IMR-90 (cell line): ENCODE results near the gene PDE11A. TPM values are rescaled to one million over a fixed set of nuclear protein-coding genes. Genes with fewer than 3 reads are reported as not detected.

Source experiments
- ATAC-seq: fragments of 200-7000 bp; cut with Tn5 transposase; 2 replicates; pipeline ENCODE4 v1.9.1; 2020; ENCODE audit warnings: low read depth, mild to moderate bottlenecking, moderate library complexity
- BruUV-seq: library from RNA; stranded (reverse); fragments of 400-500 nt; replicated peaks from 2 replicates; lab custom pipeline; 2021; lab: Mats Ljungman, UMichigan
- CTCF ChIA-PET: fragments of 300-600 bp; formaldehyde crosslinking; extraction: SDS; loops from one replicate; lab custom pipeline; 2021; ENCODE audit warnings: antibody characterized with exemption; lab: Yijun Ruan, JAX
- POLR2A ChIA-PET: fragments of 300-600 bp; sonication (Branson Sonifier 250); formaldehyde crosslinking; loops from one replicate; lab custom pipeline; 2022; ENCODE audit warnings: antibody characterized with exemption; ENCODE audit not compliant: unreplicated experiment; lab: Charles Lee
- DNase-seq: peaks from one replicate; pipeline ENCODE4 v3.0.0; 2013
- H2AFZ ChIP-seq: replicated peaks from 2 replicates; pipeline ENCODE3; 2013; ENCODE audit warnings: low read length, mild to moderate bottlenecking; ENCODE audit not compliant: poor library complexity
- H2AK5ac ChIP-seq: 2 replicates; pipeline ENCODE4 v1.6.1; 2013; ENCODE audit warnings: low read depth, low read length, inconsistent platforms
- H2AK9ac ChIP-seq: replicated peaks from 2 replicates; pipeline ENCODE3; 2013; ENCODE audit warnings: mild to moderate bottlenecking, low read depth, low read length, moderate library complexity; ENCODE audit not compliant: poor library complexity
- H2BK120ac ChIP-seq: 2 replicates; pipeline ENCODE4 v1.6.1; 2013; ENCODE audit warnings: low read depth, low read length, inconsistent platforms
- H2BK15ac ChIP-seq: 3 replicates; pipeline ENCODE4 v1.6.1; 2013; ENCODE audit warnings: low read depth, low read length, inconsistent platforms
- H2BK20ac ChIP-seq: 2 replicates; pipeline ENCODE4 v1.6.1; 2013; ENCODE audit warnings: low read depth, mild to moderate bottlenecking, inconsistent platforms, low read length, moderate library complexity
- H2BK5ac ChIP-seq: 2 replicates; pipeline ENCODE4 v1.6.1; 2013; ENCODE audit warnings: mild to moderate bottlenecking, low read depth, low read length, inconsistent platforms; ENCODE audit not compliant: poor library complexity, severe bottlenecking
- H3K14ac ChIP-seq: replicated peaks from 2 replicates; pipeline ENCODE4 v1.6.1; 2013; ENCODE audit warnings: low read depth, low read length, inconsistent platforms
- H3K18ac ChIP-seq: 2 replicates; pipeline ENCODE4 v1.6.1; 2013; ENCODE audit warnings: low read depth, low read length, control low read depth
- H3K23ac ChIP-seq: 2 replicates; pipeline ENCODE4 v1.6.1; 2013; ENCODE audit warnings: low read depth, low read length, inconsistent platforms
- H3K27ac ChIP-seq: 2 replicates; pipeline ENCODE4 v1.5.1; 2013; ENCODE audit warnings: mild to moderate bottlenecking, control low read depth, low read length; ENCODE audit not compliant: insufficient read depth
- H3K27me3 ChIP-seq: 2 replicates; pipeline ENCODE4 v1.6.1; 2013; ENCODE audit warnings: low read length; ENCODE audit not compliant: control insufficient read depth, insufficient read depth
- H3K36me3 ChIP-seq: 2 replicates; pipeline ENCODE4 v1.6.1; 2013; ENCODE audit warnings: low read length, mixed read lengths; ENCODE audit not compliant: control insufficient read depth, insufficient read depth
- H3K4ac ChIP-seq: 2 replicates; pipeline ENCODE4 v1.6.1; 2013; ENCODE audit warnings: low read depth, low read length, inconsistent platforms
- H3K4me1 ChIP-seq: 2 replicates; pipeline ENCODE4 v1.6.1; 2013; ENCODE audit warnings: low read length, mixed read lengths; ENCODE audit not compliant: control insufficient read depth, insufficient read depth
- H3K4me2 ChIP-seq: 2 replicates; pipeline ENCODE4 v1.6.1; 2013; ENCODE audit warnings: low read depth, mild to moderate bottlenecking, control low read depth, low read length, moderate library complexity
- H3K4me3 ChIP-seq: 2 replicates; pipeline ENCODE4 v1.5.1; 2013; ENCODE audit warnings: low read depth, mild to moderate bottlenecking, control low read depth, low read length, moderate library complexity; ENCODE audit not compliant: insufficient read depth
- H3K56ac ChIP-seq: 2 replicates; pipeline ENCODE4 v1.6.1; 2013; ENCODE audit warnings: low read length, inconsistent platforms; ENCODE audit not compliant: insufficient read depth; ENCODE audit errors: extremely low read depth
- H3K79me1 ChIP-seq, 2 experiments: 2 replicates each; pipeline ENCODE4 v1.6.1; 2013; ENCODE audit warnings: low read length in 2 of 2, inconsistent platforms in 1 of 2, low read depth in 1 of 2
- H3K9ac ChIP-seq: 2 replicates; pipeline ENCODE4 v1.6.1; 2013; ENCODE audit warnings: low read depth, low read length, control low read depth
- H3K9me1 ChIP-seq: 2 replicates; pipeline ENCODE4 v1.6.1; 2013; ENCODE audit warnings: low read length, inconsistent platforms; ENCODE audit not compliant: insufficient read depth
- H3K9me3 ChIP-seq: 2 replicates; pipeline ENCODE4 v1.6.1; 2013; ENCODE audit warnings: low read length; ENCODE audit not compliant: control insufficient read depth, insufficient read depth
- H4K20me1 ChIP-seq: 2 replicates; pipeline ENCODE4 v1.6.1; 2013; ENCODE audit warnings: low read length, inconsistent platforms; ENCODE audit not compliant: insufficient read depth
- H4K5ac ChIP-seq: 2 replicates; pipeline ENCODE4 v1.6.1; 2013; ENCODE audit warnings: mild to moderate bottlenecking, low read depth, low read length, control low read depth
- H4K8ac ChIP-seq, 2 experiments: 2 replicates each; pipeline ENCODE4 v1.6.1; 2013; ENCODE audit warnings: low read depth in 2 of 2, low read length in 2 of 2, control low read depth in 1 of 2, inconsistent platforms in 1 of 2
- H4K91ac ChIP-seq: 2 replicates; pipeline ENCODE4 v1.6.1; 2013; ENCODE audit warnings: low read depth, low read length, inconsistent platforms; ENCODE audit not compliant: insufficient read depth
- BHLHE40 ChIP-seq: fragments of 150-350 bp; IDR thresholded peaks from 2 replicates; pipeline ENCODE4 v1.6.1; 2016; ENCODE audit warnings: mild to moderate bottlenecking, low read depth, low read length
- CEBPB ChIP-seq: IDR thresholded peaks from 2 replicates; pipeline ENCODE4 v1.6.1; 2012; ENCODE audit warnings: low read depth, low read length, improper control_type of control experiment
- CHD1 ChIP-seq: IDR thresholded peaks from 2 replicates; pipeline ENCODE4 v1.6.1; 2012; ENCODE audit warnings: low read depth, low read length, improper control_type of control experiment
- FOS ChIP-seq: fragments of 150-350 bp; IDR thresholded peaks from 2 replicates; pipeline ENCODE4 v1.6.1; 2016; ENCODE audit warnings: low read depth, low read length
- MAFK ChIP-seq: IDR thresholded peaks from 2 replicates; pipeline ENCODE4 v1.6.1; 2012; ENCODE audit warnings: low read depth, low read length, improper control_type of control experiment
- MAZ ChIP-seq: IDR thresholded peaks from 2 replicates; pipeline ENCODE4 v1.6.1; 2012; ENCODE audit warnings: low read depth, mild to moderate bottlenecking, low read length, improper control_type of control experiment, moderate library complexity, borderline replicate concordance
- MXI1 ChIP-seq: IDR thresholded peaks from 2 replicates; pipeline ENCODE4 v1.6.1; 2012; ENCODE audit warnings: low read depth, mild to moderate bottlenecking, low read length, moderate library complexity, borderline replicate concordance
- NFE2L2 ChIP-seq: fragments of 150-350 bp; IDR thresholded peaks from 2 replicates; pipeline ENCODE4 v1.6.1; 2016; ENCODE audit warnings: low read depth, mild to moderate bottlenecking, low read length
- POLR2A ChIP-seq: IDR thresholded peaks from 2 replicates; pipeline ENCODE4 v1.6.1; 2012; ENCODE audit warnings: mild to moderate bottlenecking, low read depth, low read length
- RAD21 ChIP-seq: IDR thresholded peaks from 2 replicates; pipeline ENCODE4 v1.6.1; 2012; ENCODE audit warnings: low read length, improper control_type of control experiment
- RCOR1 ChIP-seq: IDR thresholded peaks from 2 replicates; pipeline ENCODE4 v1.6.1; 2012; ENCODE audit warnings: mild to moderate bottlenecking, low read length, improper control_type of control experiment; ENCODE audit not compliant: insufficient replicate concordance
- RFX5 ChIP-seq: IDR thresholded peaks from 2 replicates; pipeline ENCODE4 v1.8.0; 2012; ENCODE audit warnings: low read depth, mild to moderate bottlenecking, low read length, moderate library complexity
- SMC3 ChIP-seq: fragments of 150-350 bp; IDR thresholded peaks from 2 replicates; pipeline ENCODE4 v1.6.1; 2016; ENCODE audit warnings: low read depth, mild to moderate bottlenecking, antibody characterized with exemption, low read length, moderate library complexity
- dilution Hi-C: fragments of 300-500 bp; cut with HindIII; formaldehyde crosslinking; loops from one replicate; pipeline ENCODE4 v1.14.3; 2018; ENCODE audit warnings: low sequenced_read_pairs; ENCODE audit not compliant: unreplicated experiment
- in situ Hi-C: fragments of 300-500 bp; cut with MboI; formaldehyde crosslinking; loops from 3 replicates; pipeline ENCODE4 v1.14.3; 2019; ENCODE audit warnings: low sequenced_read_pairs, inconsistent platforms, mixed read lengths
- intact Hi-C: fragments of 100-400 bp; cut with micrococcal nuclease; formaldehyde crosslinking; loops from 2 replicates; pipeline ENCODE4 v1.10.0; 2022
- polyA plus RNA-seq, 3 experiments: library from polyadenylated mRNA; depleted of rRNA; stranded (reverse); fragments of >200 nt; gene quantifications; 2 replicates each; pipeline ENCODE4 v1.2.3, GENCODE V29; 2012; ENCODE audit warnings: low replicate concordance in 1 of 3
- total RNA-seq: library from RNA; depleted of rRNA; stranded (reverse); fragments of >200 nt; gene quantifications from 2 replicates; pipeline ENCODE4 v1.2.3, GENCODE V29; 2012
- TF ChIP-seq, protein P1 (sequence below): fragments of 150-350 bp; IDR thresholded peaks from 2 replicates; pipeline ENCODE4 v1.6.1; 2017; ENCODE audit warnings: mild to moderate bottlenecking, antibody characterized with exemption, low read length, low read depth
- TF ChIP-seq, protein P2 (sequence below): conservative IDR thresholded peaks from 2 replicates; pipeline ENCODE4 v1.5.1; 2012; ENCODE audit warnings: mild to moderate bottlenecking, low read depth, low read length, improper control_type of control experiment
- TF ChIP-seq, protein P3 (sequence below): fragments of 150-350 bp; IDR thresholded peaks from 2 replicates; pipeline ENCODE4 v1.6.1; 2016; ENCODE audit warnings: low read depth, mild to moderate bottlenecking, low read length, moderate library complexity, borderline replicate concordance

Gene PDE11A
- total and polyA plus RNA-seq, 2 of the 4 experiments (the other 2 are of a cell fraction), result 0.21 to 0.72 TPM

- CTCF ChIA-PET, result interaction anchor here (1.4 kb wide), 1 partner anchor 11 kb away, joined by 4 read pairs; no protein-coding TSS in a partner anchor
- H3K23ac ChIP-seq, result no peak overlapping the region
- no peak for ATAC-seq
Measured at GRCh38 chr2:177694348-177694747, 378.2 kb downstream of the PDE11A start.

More at GRCh38 chr2:177694348-177694747, 378.2 kb downstream of the PDE11A start:
- no peak overlapping the region for H3K9ac ChIP-seq
- H3K27ac ChIP-seq, result no peak overlapping the region
- H3K4ac ChIP-seq, result no peak overlapping the region
- no peak overlapping the region for H2BK120ac ChIP-seq
- no peak overlapping the region for H3K4me2 ChIP-seq
- no peak overlapping the region for H4K91ac ChIP-seq
- H3K36me3 ChIP-seq, result no peaks in the 10 kb centered on the region
- dilution Hi-C loops (no loop called here), in situ Hi-C loops (no loop called here), intact Hi-C loops (no loop called here)
- H3K4me3 ChIP-seq, result no peak overlapping the region
- no peak overlapping the region for H2AFZ ChIP-seq
- no peak overlapping the region for H4K8ac ChIP-seq
- no peaks in the 10 kb centered on the region for H3K79me1 ChIP-seq
- H2BK20ac ChIP-seq, result no peak overlapping the region
- no peak overlapping the region for H3K18ac ChIP-seq
- no peak overlapping the region for H2AK5ac ChIP-seq
- no peaks in the 10 kb centered on the region for H3K4me1 ChIP-seq
- no peak overlapping the region for H3K56ac ChIP-seq
- H3K27me3 ChIP-seq, result peaks cover 3% of the 10 kb centered on the region; the same call in 1 of the 2 replicates
- H2BK5ac ChIP-seq, result no peak overlapping the region
- H3K9me3 ChIP-seq, result no peaks in the 10 kb centered on the region
- no peak overlapping the region for H2BK15ac ChIP-seq
- H4K20me1 ChIP-seq, result no peaks in the 10 kb centered on the region
- no TSS peak for BruUV-seq
- H2AK9ac ChIP-seq, result no peak overlapping the region
- no peak overlapping the region for H3K14ac ChIP-seq
- DNase-seq, result no peak
- H4K5ac ChIP-seq, result no peak overlapping the region
- no peaks in the 10 kb centered on the region for H3K9me1 ChIP-seq
- TF ChIP-seq MAZ (no peak), CHD1 (no peak), RFX5 (no peak), CEBPB (no peak), SMC3 (no peak), RCOR1 (no peak), NFE2L2 (no peak), MXI1 (no peak), POLR2A (no peak), FOS (no peak), RAD21 (no peak), BHLHE40 (no peak), MAFK (no peak)
- TF ChIP-seq, protein P1, sequence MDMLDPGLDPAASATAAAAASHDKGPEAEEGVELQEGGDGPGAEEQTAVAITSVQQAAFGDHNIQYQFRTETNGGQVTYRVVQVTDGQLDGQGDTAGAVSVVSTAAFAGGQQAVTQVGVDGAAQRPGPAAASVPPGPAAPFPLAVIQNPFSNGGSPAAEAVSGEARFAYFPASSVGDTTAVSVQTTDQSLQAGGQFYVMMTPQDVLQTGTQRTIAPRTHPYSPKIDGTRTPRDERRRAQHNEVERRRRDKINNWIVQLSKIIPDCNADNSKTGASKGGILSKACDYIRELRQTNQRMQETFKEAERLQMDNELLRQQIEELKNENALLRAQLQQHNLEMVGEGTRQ, result no peak
- TF ChIP-seq, protein P2, sequence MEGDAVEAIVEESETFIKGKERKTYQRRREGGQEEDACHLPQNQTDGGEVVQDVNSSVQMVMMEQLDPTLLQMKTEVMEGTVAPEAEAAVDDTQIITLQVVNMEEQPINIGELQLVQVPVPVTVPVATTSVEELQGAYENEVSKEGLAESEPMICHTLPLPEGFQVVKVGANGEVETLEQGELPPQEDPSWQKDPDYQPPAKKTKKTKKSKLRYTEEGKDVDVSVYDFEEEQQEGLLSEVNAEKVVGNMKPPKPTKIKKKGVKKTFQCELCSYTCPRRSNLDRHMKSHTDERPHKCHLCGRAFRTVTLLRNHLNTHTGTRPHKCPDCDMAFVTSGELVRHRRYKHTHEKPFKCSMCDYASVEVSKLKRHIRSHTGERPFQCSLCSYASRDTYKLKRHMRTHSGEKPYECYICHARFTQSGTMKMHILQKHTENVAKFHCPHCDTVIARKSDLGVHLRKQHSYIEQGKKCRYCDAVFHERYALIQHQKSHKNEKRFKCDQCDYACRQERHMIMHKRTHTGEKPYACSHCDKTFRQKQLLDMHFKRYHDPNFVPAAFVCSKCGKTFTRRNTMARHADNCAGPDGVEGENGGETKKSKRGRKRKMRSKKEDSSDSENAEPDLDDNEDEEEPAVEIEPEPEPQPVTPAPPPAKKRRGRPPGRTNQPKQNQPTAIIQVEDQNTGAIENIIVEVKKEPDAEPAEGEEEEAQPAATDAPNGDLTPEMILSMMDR, result no peak
- TF ChIP-seq, protein P3, sequence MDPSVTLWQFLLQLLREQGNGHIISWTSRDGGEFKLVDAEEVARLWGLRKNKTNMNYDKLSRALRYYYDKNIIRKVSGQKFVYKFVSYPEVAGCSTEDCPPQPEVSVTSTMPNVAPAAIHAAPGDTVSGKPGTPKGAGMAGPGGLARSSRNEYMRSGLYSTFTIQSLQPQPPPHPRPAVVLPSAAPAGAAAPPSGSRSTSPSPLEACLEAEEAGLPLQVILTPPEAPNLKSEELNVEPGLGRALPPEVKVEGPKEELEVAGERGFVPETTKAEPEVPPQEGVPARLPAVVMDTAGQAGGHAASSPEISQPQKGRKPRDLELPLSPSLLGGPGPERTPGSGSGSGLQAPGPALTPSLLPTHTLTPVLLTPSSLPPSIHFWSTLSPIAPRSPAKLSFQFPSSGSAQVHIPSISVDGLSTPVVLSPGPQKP, result no peak
- POLR2A ChIA-PET, result no interaction called here
